GM18858 (cell line): ENCODE data around the gene NXNL1.

Experiments used
- ATAC-seq: cut with Tn5 transposase; IDR thresholded peaks from one replicate; pipeline ENCODE4 v1.9.1; 2021; ENCODE audit not compliant: unreplicated experiment

Gene NXNL1

DNA sequence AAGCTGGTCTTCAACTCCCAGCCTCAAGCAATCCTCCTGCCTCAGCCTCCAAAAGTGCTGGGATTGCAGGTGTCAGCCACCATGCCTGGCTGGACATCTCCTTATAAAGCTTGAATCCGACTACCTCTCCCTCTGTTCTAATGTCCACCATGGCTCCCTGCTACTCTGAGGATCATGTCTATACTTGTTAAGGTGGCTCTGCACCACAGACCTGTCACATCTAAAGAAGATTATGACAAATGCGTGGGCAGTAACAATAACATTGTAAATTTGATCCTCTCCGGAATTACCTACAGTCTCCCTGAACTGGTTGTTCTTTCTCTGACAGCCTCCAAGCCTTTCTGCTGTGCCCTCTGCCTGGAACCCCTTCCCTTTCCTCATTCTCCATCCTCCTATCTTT lies 1.8 kb downstream of the NXNL1 start:
- no peak for ATAC-seq

DNA sequence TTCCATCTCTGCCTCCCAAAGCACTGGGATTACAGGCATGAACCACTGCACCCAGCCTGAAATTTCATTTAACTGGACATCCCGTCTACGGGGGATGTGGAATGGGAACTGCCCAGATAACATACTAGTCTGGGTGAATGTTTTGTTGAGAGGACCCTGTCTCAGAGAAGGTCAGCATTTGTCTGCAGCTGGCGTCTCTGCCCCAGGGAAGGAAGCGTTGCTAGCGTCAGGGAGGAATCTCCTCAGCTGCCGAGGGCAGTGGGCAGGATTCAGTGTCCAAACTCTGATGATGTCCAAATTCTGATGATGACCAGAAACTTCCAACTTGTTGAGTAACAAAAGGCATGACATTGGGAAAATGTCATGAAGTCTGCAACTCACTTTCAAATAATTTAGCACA lies 3.1 kb downstream of the NXNL1 start:
- no peak for ATAC-seq

DNA sequence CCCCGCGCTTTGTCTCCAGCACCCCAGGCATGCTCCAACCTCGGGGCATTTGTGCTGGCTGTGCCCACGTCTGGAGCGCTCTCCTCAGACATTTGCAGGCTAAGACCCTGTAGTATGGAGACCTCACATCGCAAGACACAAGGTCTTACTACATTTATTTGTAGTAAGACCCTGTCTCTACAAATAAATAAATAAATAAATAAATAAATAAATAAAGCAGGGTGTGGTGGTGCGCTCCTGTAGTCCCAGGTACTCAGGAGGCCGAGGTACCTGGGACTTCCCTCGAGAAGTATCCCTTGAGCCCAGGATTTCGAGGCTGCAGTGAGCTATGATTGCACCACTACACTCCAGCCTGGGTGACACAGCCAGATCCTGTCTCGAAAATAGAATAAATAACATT lies 4.6 kb downstream of the NXNL1 start:
- ATAC-seq = no peak

DNA sequence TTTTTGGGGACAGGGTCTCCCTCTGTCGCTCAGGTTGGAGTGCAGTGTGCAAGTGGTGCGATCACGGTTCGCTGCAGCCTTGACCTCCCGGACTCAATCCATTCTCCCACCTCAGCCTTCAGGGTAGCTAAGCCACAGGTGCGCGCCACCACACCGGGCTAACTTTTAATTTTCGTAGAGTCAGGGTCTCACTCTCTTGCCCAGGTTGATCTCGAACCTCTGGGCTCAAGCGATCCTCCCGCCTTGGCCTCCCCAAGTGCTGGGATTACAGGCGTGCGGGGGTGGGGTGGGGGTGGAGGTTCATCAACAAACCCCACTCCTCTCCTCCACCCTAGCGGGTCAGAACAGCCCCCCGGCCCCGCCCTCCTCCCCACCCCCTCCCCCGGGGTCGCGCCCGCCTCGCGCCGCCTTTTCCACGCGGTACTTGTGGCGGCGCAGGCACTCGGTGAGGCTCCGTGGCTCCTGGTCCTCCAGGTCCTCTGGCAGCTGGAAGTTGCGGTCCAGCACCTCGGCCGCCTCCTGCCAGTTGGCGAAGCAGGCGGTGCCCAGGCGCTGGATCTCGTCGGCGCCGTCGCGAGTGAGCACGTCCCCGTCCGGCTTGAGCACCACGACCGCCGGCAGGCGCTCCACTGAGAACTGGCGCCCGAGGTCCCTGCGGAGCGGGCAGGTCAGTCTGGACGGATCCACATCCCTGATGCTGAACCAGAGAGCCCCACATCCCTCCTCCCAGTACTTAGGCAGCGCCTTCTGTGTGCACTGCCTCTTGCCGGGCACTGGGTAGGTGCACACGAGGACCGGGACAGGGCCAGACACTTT lies 5.2 kb downstream of the NXNL1 start:
- no peak for ATAC-seq

DNA sequence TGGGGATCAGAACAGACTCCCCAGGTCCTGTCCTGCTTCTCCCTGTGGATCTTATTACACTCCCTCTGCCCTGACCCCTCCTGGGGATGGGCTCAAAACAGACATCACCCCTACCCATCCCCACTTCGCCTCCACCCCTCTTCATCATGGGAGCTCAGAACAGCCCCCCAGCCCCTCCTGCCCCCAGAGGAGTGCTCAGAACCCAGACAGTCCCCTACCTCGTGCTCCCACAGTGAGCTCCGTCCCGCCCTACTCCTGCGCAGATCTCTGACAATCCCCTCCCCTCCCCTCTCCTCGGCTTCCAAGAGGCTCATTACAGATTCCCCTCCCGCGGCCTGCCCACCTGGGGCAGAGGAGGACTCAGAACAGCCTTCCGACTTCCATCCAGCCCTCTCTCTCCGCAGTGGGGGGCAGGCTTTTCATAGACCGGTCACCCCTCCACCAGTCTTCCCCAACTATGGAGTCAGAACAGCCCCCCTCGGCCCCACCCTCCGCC lies 6.1 kb downstream of the NXNL1 start:
- ATAC-seq = no peak

DNA sequence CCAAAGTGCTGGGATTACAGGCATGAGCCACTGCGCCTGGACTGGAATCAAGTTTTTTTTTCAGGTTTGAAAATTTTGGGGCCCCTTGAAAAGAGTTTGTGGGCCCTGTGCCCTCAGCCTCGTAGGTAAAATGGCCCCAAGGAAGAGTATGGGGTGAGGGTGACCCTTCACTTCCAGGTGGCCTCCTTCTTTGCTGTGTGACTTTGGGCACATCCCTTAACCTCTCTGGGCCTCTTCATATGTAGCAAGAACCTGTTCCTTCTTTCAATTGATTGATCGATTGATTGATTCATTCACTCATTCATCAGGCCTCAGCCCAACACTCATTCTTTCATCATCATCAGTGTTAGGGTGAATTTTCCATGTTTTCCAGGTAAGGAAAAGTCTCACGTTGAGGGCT lies 8.9 kb downstream of the NXNL1 start:
- no peak for ATAC-seq

DNA sequence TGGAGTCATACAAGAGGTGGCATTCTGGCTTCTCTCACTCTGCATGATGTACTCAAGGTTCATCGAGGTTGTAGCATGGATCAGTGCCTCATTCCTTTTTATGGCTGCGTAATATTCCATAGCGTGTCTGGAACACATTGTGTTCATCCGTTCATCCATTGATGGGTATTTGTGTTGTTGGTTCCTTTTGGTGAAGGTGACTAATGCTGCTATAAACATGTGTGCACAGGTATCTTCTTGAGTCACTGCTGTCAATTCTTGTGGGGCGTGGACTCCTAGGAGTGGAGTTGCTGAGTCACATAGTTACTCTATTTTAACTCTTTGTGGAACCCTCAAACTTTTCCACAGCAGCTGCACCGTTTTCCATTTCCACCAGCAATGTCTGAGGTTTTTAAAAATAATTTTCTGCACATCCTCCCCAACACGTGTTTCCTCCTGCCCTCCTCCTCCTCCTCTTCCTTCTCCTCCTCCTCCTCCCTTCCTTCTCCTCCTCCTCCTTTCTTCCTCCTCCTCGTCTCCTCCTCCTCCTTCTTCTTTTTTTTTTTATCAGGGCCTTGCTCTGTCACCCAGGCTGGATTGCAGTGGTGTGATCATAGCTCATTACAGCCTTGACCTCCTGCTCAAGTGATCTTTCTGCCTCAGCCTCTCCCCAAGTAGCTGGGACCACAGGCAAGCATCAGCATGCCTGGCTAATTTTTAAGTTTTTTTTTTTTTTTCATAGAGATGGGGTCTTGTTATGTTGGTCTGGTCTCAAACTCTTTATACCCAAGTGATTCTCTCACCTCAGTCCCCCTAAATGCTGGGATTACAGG lies 10.3 kb downstream of the NXNL1 start:
- ATAC-seq = no peak

DNA sequence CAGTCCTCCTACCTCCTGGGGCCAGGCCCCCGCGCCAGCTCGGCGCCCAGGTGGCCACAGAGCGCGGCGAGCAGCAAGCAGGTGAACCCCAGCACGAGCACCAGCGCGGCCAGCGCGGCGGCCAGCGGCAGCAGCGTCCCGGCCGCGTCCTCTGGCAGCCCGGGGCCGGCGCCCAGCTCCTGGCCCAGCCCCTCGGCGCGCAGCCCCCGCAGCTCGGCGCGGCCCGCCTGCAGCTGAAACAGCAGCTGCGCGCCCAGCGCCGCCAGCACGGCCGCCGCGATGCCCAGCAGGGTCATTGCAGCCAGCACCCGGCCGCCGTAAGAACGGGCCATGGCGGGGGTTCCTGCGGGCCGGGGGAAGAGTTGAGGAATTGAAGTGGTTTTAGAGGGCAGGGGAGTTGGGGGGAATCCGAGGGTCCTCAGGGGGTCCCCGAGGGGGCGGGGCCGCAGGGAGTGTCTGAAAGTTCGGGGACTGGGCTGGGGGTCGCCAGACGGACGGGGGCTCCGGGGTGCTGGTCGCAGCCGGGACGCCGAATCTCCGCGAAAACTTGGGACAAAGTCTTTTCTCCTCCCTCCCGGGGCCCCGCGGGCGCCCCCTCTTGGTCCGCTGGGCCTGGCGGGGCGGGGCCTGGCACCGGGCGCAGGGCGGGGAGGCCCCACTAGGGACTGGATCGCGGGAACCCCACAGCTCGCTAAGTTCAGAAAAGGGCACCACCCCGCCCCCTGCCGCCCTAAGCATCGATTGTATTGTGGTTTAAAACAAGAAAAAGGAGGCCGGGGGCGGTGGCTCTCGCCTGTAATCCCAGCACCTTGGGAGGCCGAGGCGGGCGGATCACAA lies 12.4 kb downstream of the NXNL1 start, which contains the start of gene TMEM221:
TMEM221 (minus strand) TSS at position 538 of the 837 bp plus-strand sequence; CDS start at position 332, 206 bp downstream.
- ATAC-seq = no peak

DNA sequence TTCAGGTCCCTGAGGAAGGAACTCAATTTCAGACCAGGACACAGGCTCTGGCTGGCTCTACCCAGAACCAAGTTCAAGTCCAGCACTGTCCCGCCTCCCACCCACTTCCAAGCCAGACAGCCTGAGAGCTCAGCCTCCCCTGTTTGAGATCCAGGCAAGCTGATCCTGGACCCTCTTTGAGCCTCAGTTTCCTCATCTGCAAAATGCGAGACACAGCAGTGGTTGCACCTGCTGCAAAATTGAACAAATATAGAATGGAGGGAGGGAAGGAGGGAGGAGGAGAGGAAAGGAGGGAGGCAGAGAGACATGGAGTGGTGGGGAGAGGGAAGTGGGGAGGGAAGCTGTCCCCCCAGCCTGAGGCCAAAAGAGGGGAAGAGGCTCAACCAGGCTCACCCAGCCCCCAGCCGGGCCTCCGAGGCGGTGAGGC lies 13.0 kb downstream of the NXNL1 start:
- ATAC-seq = no peak

DNA sequence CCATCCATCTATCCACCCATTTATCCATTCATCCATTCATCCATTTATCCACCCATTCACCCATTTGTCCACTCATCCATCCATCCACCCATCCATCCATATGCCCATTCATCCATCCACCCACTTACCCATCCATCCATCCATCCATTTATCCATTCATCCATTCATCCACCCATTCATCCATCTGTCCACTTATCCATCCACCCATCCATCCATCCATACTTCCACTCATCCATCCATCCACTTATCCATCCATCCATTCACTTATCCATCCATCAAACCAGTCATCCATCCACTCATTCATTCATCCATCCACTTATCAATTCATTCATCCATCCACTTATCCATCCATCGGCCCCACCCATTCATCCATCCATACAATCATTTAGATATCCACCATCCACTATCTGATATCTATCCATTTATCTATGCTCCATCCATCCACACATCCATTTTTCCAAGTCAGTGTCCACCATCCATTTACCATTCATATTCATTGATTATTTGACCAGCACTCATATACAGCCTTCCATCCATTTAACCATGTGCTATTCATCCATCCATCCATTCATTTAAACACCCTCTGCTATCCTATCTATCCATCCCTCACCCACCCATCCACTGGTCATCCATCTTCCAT lies 15.1 kb downstream of the NXNL1 start:
- ATAC-seq = no peak

DNA sequence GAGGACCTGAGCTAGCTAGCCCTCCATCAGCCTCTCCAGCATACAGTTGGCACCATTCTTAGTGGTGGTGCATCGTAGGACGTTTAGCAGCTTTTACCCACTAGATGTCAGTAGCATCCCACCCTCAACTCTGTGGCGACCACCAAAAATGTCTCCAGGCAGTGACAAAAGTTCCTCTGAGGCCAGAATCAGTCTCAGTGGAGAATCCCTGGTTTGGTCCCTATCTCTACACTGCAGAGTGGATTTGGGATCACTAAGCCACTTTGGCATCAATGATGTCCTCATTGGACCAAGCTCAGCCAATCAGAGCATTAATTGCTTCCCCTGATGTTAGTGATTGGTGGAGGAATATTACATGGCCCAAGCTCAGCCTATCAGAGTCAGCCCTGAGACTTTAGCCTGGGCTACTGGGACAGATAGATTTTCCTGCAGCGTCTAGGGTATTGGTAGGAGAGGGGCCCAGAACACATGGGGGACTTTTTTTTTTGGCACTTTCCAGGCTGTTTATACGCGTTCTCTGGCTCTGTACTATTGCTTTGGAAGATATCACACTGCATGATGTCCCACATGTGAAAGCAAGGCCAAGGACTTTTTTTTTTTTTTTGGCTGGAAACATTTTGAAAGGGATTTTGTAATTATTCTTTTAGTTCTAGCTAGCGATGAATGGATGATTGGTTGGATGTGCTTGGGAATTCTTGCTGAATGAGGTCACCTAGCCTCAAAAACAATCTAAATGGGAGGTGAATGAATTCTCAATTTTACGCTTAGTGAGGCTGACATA lies 19.3 kb downstream of the NXNL1 start:
- no peak for ATAC-seq

DNA sequence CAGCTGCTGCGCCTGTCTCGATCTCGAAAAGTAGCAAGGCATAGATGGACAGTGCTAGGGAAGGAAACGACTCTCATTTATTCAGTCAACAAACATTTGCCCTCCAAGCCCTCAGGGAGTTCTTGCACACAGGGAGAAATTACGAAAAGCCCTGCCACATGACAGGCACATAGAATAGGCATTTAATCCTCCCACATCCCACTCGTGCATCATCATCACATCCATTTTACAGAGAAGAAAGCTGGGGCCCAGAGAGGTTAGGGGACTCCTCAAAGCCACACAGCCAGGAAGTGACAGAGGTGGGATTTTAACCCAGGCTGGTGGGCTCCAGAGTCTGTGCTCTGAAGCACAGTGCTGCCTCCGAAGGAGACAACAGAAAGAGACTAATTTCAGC lies 23.9 kb downstream of the NXNL1 start:
- no peak for ATAC-seq

DNA sequence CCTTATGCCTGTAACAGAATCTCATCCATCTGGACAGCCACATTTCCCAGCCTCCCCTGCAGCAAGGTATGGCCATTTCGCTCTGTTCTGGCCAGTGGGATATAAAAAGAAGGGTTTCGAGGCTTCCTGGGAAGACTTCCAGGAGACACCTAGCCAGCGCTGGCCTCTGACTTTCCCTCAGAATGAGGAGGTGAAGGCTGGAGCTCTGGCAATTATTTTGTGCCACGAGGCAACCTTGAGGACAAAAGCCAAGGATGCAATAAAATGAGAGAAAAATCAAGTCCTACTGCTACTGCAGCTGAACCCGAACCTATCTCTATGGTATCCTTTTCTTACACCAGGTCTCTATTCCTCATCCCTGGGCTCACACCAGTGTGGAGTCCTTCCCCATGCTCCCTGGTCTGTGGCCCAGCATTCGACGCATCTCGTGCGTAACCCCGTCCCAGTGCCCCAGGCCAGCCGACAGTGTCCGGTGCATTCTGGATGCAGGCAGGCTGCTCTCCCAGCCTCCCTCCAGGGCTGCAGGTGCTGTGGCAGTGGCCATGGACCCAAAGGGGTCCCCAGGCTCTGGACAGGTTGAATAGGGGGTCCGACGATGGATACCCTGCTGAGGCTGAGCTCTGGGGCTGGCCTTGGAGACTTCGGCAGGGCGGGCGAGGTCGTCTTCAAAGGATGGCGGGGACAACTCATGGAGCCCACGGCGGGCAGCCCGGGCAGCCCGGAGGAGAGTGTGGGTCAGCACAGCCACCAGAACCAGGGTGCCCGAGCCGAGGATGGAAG lies 24.4 kb downstream of the NXNL1 start:
- ATAC-seq = no peak

DNA sequence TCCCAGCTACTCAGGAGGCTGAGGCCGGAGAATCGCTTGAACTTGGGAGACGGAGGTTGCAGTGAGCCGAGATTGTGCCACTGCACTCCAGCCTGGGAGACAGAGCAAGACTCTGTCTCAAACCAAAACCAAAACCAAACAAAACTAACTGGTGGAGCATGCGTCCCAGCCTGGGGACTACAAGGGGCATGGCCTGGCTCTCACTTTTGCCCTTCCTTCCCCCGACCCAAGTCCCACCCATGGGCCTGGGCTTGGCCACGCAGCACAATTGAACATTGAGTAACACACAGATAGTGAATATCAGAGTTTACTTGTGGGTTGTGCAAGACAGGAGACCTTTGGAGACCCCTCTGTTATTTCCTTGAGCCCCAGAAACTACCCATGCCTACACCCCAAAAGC lies 25.5 kb downstream of the NXNL1 start:
- no peak for ATAC-seq

DNA sequence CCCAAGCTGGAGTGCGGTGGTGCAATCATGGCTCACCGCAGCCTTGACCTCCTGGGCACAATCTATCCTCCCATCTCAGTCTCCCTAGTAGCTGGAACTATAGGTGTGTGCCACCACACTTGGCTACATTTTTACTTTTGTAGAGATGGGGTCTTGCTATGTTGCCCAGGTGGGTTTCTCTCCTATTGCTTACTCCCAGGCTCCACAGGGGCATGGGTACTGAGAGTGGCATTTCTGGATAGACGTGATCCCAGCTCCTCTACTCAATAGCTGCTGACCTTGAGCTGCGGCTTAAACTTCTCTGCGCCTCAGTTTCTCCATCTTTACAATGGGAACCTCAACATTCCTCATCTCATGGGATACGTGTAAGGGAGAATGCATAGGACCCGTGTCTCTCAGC lies 29.3 kb downstream of the NXNL1 start:
- no peak for ATAC-seq

DNA sequence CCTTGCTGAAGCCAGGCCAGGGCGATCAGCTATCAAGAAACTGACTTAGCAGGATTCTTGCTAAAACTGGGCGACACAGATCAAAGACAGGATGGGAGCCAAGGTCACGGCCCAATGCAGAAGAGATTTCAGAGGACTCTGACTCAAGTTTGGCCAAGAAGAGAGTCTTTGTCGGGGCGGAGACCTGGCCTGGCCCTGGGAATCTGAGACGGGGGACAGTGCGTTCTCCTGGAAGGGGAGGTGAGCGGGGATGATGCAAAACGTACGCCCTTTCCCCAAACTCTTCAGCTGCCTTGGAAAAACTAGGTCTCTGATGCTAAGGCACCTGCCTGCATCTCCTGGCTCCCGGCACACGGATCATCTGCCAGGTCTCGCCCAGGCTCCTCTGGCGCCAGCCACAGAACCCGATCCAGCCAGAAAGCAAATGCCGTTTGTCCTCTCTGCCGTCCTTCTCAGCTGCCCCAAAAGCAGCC lies 31.0 kb downstream of the NXNL1 start:
- ATAC-seq = no peak

DNA sequence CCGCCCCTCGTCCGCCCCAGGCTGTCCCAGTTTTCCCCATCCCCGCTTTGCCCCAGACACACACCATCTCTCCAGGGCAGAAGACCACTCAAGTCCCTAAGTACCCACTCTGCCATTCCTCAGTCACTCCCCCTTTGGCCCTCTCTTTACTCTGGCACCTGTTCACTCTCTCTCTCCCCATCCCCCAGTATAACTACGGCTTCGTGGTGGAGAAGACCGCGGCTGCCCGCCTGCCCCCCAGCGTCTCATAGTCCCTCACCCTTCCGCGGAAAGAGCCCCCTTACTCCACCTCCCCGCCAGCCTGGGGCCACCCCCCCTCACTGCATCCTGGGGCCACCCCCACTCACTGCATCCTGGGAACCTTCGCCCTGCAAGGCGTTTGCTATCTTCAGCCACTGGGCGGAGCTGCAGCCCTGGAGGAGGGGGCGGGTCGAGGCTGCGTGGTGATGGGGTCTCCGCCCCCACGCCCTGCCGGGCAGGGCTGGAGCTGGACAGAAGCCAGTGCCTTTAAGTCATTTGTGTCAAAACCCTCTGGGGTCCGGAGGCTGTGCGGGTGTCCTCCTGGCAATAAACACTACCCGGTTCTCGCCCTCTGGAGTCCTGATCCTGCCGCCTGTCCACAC lies 35.9 kb downstream of the NXNL1 start:
- no peak for ATAC-seq

DNA sequence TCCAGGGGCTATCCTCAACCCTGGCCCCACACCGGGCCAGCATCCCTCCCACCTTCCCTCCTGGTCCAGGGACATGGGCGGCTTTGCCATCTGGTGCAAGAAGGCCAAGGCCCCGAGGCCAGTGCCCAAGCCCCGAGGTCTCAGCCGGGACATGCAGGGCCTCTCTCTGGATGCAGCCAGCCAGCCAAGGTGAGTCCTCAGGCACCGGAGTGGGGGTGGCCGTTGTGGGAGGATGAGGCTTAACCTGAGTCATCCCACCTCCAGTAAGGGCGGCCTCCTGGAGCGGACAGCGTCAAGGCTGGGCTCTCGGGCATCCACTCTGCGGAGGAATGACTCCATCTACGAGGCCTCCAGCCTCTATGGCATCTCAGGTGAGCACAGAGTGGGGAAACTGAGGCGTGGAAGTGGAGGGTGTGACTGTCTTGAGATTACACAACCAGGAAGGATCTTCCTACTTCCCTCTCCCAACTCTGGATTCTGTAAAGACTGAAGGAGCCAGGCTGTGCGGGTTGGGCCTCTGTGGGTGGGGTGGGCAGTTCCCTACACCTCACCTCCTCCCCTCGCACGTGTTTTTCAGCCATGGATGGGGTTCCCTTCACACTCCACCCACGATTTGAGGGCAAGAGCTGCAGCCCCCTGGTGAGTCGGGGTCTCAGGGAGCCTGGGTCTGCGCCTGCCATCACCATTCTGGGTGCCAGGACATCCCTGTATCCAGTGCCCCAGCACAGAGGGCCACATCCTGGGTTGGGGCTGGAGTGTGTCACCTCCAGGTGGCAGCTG lies 37.1 kb downstream of the NXNL1 start:
- ATAC-seq = no peak
